ENCODE results near the gene TMEM183A.
"Not testable (repeated sequence)": the region's sequence is repeated elsewhere in the genome, so short reads cannot be mapped to it uniquely, and the experiment has no call there.

Gene TMEM183A

DNA sequence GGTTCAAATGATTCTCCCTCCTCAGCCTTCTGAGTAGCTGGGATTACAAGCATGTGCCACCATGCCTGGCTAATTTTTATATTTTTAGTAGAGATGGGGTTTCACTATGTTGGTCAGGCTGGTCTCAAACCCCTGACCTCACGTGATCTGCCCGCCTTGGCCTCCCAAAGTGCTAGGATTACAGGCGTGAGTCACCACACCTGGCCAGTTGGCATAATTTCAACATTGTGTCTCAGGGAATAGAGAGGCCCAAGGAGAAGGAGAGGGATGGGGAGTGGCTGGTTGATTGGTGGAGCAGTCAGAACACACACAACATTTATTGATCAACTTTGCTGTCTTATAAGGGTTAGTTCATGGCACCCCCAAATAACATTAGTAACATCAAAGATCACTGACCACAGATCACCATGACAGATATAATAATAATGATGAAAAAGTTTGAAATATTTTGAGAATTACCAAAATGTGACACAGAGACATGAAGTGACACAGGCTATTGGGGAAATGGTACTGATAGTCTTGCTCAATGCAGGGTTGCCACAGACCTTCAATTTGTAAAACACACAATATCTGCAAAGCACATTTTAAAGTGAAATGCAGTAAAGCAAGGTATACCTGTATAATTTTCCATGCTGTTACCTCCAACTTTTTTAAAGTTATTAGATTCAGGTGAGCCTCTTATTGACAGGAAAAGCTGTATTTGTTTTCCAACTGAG, 24.3 kb upstream of the TMEM183A start:
- Histone ChIP-seq H3K4me3 (ENCODE audit: low read depth, low read length) (no peak overlapping the region), H3K4me1 (no peaks in the 10 kb centered on the region), H3K36me3 (no peaks in the 10 kb centered on the region), H3K9me3 (no peaks in the 10 kb centered on the region), H3K27me3 (peaks cover 47% of the 10 kb centered on the region)
- TF ChIP-seq, protein P1, sequence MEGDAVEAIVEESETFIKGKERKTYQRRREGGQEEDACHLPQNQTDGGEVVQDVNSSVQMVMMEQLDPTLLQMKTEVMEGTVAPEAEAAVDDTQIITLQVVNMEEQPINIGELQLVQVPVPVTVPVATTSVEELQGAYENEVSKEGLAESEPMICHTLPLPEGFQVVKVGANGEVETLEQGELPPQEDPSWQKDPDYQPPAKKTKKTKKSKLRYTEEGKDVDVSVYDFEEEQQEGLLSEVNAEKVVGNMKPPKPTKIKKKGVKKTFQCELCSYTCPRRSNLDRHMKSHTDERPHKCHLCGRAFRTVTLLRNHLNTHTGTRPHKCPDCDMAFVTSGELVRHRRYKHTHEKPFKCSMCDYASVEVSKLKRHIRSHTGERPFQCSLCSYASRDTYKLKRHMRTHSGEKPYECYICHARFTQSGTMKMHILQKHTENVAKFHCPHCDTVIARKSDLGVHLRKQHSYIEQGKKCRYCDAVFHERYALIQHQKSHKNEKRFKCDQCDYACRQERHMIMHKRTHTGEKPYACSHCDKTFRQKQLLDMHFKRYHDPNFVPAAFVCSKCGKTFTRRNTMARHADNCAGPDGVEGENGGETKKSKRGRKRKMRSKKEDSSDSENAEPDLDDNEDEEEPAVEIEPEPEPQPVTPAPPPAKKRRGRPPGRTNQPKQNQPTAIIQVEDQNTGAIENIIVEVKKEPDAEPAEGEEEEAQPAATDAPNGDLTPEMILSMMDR (IDR thresholded peaks at IDR 0.05; ENCODE audit: low read depth, low read length): no peak
- no peak for DNase-seq

DNA sequence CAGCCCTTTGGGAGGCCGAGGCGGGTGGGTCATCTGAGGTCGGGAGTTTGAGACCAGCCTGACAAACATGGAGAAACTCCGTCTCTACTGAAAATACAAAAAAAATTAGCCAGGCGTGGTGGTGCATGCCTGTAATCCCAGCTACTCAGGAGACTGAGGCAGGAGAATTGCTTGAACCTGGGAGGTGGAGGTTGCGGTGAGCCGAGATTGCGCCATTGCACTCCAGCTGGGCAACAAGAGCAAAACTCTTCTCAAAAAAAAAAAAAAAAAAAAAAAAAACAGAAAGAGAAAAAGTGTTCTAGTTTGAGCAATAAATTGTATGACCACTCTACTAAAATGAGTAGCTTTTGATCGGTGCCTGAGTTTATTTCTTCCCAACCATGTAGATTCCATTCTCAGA, 21.1 kb upstream of the TMEM183A start:
- not testable (repeated sequence) for H3K9me3 ChIP-seq; DNase-seq; H3K36me3 ChIP-seq; H3K4me3 ChIP-seq (ENCODE audit: low read depth, low read length); H3K4me1 ChIP-seq
- H3K27me3 ChIP-seq: peaks cover 47% of the 10 kb centered on the region

DNA sequence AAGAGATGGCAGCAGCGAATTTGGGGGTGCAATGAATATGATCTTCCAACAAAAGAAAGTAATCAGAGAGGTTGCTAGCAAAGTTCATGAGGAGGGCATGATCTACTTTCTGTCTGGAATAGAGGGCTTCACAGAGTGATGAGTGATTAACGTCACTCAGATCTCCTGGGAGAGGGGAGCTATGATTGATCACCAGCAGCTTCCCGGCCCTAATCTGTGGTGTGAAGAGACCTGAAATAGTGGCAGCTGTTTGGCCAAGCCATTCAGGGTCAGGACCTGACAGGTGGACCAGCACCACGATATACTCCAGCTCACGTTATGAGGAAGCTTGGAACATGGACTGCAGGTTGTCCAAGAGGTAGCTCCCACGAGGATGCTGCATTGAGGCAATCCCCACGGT, 19.9 kb upstream of the TMEM183A start:
- Histone ChIP-seq H3K27me3 (peaks cover 58% of the 10 kb centered on the region), H3K4me3 (ENCODE audit: low read depth, low read length) (no peak overlapping the region), H3K9me3 (no peaks in the 10 kb centered on the region), H3K4me1 (no peaks in the 10 kb centered on the region), H3K36me3 (no peaks in the 10 kb centered on the region)
- TF ChIP-seq, protein P1 (IDR thresholded peaks at IDR 0.05; ENCODE audit: low read depth, low read length): no peak
- no peak for DNase-seq

DNA sequence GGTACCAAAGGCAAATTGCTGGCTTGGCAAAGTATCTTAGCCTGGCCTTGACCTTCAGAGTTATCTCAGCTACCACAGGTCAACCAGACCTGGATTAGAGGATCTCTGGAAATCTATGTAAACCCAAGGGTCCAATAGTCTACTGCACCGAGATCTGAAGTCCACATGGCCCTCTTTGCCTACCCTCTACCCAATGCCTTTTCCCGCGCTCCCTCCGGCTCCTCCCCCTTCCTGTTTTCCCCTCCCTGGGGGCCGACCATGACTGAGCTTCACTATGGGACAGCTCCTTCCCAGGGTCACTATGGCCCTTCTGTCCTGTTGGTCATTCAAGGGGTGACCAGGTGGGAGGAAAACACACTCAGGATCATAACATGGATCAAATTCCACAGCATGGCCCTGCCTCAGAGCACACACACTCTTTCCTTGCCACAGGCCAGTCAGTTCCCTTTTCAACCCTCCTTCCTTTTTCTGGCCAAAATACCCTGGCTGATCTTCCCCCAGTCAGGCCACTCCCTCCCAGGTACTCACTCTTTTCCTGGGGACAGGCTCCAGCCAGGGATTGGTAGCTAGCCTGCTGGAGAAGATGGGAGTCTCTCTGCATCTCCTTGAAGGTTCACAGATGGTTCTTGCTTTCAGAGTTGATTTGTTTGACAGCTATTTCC, 19.1 kb upstream of the TMEM183A start:
- TF ChIP-seq, protein P1 (IDR thresholded peaks at IDR 0.05; ENCODE audit: low read depth, low read length): no peak
- Histone ChIP-seq H3K4me3 (ENCODE audit: low read depth, low read length) (no peak overlapping the region), H3K36me3 (no peaks in the 10 kb centered on the region), H3K27me3 (peaks cover 66% of the 10 kb centered on the region), H3K4me1 (no peaks in the 10 kb centered on the region), H3K9me3 (no peaks in the 10 kb centered on the region)
- no peak for DNase-seq

DNA sequence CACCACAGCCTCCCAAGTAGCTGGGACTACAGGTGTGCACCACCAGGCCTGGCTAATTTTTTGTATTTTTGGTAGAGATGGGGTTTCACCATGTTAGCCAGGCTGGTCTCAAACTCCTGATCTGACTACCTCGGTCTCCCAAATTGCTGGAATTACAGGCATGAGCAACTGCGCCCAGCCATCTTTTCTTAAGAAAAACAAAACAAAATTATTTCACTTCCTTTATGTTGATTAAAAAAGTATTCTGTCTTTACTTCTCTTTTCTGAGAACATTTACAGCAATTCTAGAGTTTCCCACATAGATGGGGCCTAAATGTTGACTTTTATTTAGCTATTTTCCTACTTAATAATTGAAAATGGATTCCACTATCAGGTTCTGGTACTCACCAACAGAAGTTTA, 17.3 kb upstream of the TMEM183A start:
- Histone ChIP-seq H3K4me3 (ENCODE audit: low read depth, low read length) (no peak overlapping the region), H3K36me3 (no peaks in the 10 kb centered on the region)
- TF ChIP-seq, protein P1 (IDR thresholded peaks at IDR 0.05; ENCODE audit: low read depth, low read length): no peak

DNA sequence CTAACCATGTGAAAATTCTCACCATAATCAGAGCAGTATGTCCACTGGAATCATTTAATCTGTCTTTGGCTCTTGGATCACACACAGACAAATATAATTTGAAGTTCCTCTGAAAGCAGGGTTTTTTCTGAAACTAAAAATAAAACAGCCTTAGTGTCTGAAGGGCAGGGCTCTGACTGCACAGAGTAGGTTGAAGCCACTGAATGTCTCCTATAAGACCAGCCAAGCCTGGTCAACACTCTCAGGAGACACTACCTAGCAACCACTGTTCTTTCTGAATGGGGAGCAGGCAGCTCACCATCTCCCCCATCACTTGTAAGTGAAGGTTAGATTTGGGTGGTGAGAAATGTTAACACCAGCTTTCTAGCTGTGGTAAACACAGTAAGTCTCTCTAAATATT, 16.1 kb upstream of the TMEM183A start:
- peaks cover 72% of the 10 kb centered on the region for H3K27me3 ChIP-seq
- TF ChIP-seq, protein P1 (IDR thresholded peaks at IDR 0.05; ENCODE audit: low read depth, low read length): no peak
- H3K36me3 ChIP-seq: no peaks in the 10 kb centered on the region
- DNase-seq: no peak
- H3K4me1 ChIP-seq: no peaks in the 10 kb centered on the region
- H3K9me3 ChIP-seq: no peaks in the 10 kb centered on the region
- H3K4me3 ChIP-seq (ENCODE audit: low read depth, low read length): no peak overlapping the region

More for the DNA sequence above, 17.3 kb upstream of the TMEM183A start:
- peaks cover 69% of the 10 kb centered on the region for H3K27me3 ChIP-seq
- DNase-seq: no peak
- no peaks in the 10 kb centered on the region for H3K4me1 ChIP-seq
- no peaks in the 10 kb centered on the region for H3K9me3 ChIP-seq
